Glutamatergic neuron (in vitro differentiated cells): ENCODE measurements around the gene STX10. TPM values are rescaled to one million over a fixed set of nuclear protein-coding genes. Genes with fewer than 3 reads are reported as not detected.

Experiments
- DNase-seq: peaks from one replicate; pipeline ENCODE4 v3.0.0; 2022
- H3K27ac Mint-ChIP-seq: one replicate; pipeline ENCODE4 v1.8.0; 2020; ENCODE audit warnings: mild to moderate bottlenecking, mixed read lengths, inconsistent platforms; ENCODE audit not compliant: unreplicated experiment
- H3K27me3 Mint-ChIP-seq: one replicate; pipeline ENCODE4 v1.8.0; 2020; ENCODE audit warnings: mild to moderate bottlenecking, moderate library complexity, mixed read lengths, inconsistent platforms; ENCODE audit not compliant: unreplicated experiment
- H3K36me3 Mint-ChIP-seq: one replicate; pipeline ENCODE4 v1.8.0; 2020; ENCODE audit warnings: mild to moderate bottlenecking, mixed read lengths, inconsistent platforms; ENCODE audit not compliant: unreplicated experiment
- H3K4me1 Mint-ChIP-seq: one replicate; pipeline ENCODE4 v1.8.0; 2020; ENCODE audit warnings: mild to moderate bottlenecking, low read depth, mixed read lengths, inconsistent platforms; ENCODE audit not compliant: unreplicated experiment
- H3K4me3 Mint-ChIP-seq: one replicate; pipeline ENCODE4 v1.8.0; 2020; ENCODE audit warnings: mild to moderate bottlenecking, mixed read lengths, inconsistent platforms; ENCODE audit not compliant: unreplicated experiment
- H3K9me3 Mint-ChIP-seq: one replicate; pipeline ENCODE4 v1.8.0; 2020; ENCODE audit warnings: mild to moderate bottlenecking, moderate library complexity, mixed read lengths, inconsistent platforms; ENCODE audit not compliant: unreplicated experiment
- total RNA-seq: library from RNA; stranded (reverse); fragmentation: NEBNext Ultra II Directional; extraction: Animal tissue kit (Norgen Biotek cat#: 25700); gene quantifications from one replicate; pipeline ENCODE4 v1.2.1, GENCODE V29; 2021; ENCODE audit not compliant: unreplicated experiment
- TF ChIP-seq, protein P1 (sequence below): fragments of 200-600 bp; sonication (generic); IDR thresholded peaks from one replicate; pipeline ENCODE4 v1.5.0; 2021; ENCODE audit not compliant: partially characterized antibody, unreplicated experiment

STX10 gene
- total RNA-seq, 1 donor from 2014 or later = 17.2 TPM

DNA sequence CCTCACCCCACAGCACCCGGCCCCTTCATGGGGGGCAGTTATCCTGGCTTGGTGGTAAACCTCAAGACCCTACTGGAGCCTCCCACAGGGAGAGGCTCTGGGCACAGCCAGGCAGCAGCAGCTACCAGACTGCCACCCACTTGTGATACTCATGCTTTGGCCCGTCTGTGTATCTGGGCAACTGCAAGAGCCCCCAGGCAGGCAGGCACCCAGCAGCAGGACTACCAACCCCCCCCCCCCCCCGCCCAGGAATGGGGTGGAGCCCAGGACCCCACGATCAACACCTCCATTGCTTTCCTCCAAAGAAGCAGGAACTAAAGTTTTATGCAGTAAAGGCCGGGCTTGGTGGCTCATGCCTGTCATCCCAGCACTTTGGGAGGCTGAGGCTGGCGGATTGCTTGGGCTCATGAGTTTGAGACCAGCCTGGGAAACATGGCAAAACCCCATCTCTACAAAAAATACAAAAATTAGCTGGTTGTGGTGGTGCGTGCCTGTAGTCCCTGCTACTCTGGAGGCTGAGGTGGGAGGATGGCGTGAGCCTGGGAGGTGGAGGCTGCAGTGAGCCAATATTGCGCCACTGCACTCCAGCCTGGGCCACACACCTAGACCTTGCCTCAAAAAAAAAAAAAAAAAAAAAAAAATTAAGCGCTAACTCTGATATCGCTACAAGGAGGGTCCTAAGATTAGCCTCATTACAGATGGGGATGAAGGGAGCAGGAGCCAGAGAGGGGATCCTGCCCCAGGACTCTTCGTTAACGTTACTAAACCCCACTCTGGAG lies 46.4 kb downstream of the STX10 start:
- Mint-ChIP-seq H3K36me3 (no peaks in the 10 kb centered on the region), H3K4me1 (no peaks in the 10 kb centered on the region), H3K4me3 (no peak overlapping the region), H3K9me3 (peaks cover 3% of the 10 kb centered on the region), H3K27me3 (peaks cover 15% of the 10 kb centered on the region), H3K27ac (no peak overlapping the region)
- TF ChIP-seq, protein P1, sequence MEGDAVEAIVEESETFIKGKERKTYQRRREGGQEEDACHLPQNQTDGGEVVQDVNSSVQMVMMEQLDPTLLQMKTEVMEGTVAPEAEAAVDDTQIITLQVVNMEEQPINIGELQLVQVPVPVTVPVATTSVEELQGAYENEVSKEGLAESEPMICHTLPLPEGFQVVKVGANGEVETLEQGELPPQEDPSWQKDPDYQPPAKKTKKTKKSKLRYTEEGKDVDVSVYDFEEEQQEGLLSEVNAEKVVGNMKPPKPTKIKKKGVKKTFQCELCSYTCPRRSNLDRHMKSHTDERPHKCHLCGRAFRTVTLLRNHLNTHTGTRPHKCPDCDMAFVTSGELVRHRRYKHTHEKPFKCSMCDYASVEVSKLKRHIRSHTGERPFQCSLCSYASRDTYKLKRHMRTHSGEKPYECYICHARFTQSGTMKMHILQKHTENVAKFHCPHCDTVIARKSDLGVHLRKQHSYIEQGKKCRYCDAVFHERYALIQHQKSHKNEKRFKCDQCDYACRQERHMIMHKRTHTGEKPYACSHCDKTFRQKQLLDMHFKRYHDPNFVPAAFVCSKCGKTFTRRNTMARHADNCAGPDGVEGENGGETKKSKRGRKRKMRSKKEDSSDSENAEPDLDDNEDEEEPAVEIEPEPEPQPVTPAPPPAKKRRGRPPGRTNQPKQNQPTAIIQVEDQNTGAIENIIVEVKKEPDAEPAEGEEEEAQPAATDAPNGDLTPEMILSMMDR = no peak
- no peak for DNase-seq

DNA sequence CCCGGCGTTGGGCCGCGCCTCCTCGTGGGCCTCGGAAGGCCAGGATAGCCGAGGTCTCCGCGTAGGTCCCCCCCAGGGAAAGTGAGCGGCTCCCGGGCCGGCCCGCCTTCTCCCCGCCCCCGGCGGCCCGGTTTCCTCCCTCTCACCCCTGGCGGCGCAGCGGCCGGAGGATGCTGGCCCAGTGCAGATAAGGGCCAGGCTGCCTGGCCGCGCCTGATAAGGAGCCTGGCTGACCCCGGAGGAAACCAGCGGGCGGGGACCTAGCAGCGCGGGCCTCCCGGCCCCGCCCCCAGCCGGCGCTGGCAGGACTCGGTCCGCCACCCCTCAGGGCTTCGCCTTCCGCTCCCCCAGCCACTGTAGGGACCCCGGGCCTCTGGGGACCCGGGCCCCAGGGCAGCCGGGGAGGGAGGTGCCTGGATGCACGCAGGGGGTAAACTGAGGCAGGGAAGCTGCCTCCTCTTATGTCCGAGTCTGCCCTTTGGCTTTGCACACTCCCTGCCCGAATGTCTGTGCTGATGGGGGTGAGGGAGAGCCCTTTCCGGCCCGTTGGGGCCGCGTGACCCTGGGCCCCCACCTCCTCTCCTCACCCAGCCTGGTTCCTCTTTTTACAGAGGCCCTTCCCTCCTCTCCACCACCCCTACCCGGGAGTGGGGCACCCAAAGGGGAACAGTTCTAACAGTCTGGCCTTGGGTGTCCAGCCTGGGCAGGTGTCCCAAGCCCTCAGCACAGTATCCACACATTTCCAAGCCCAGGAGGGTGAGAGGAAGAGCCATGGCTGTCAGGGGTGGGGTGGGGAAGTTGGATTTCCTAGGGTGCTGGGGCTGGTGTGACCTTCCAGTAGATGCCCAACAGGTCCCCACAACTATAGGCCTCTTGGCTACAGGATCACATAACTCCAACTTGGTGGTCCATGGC lies 47.3 kb downstream of the STX10 start, which contains the start of gene LYL1:
TSS of gene LYL1 (minus strand) at position 193 of the 915 bp plus-strand sequence. CDS start 1,687 bp downstream, outside the sequence.
- H3K27me3 Mint-ChIP-seq = peaks cover 15% of the 10 kb centered on the region
- H3K9me3 Mint-ChIP-seq = peaks cover 3% of the 10 kb centered on the region
- TF ChIP-seq, protein P1 = no peak
- H3K4me3 Mint-ChIP-seq = peak within 1 kb of the TSS; percentile 59
- DNase-seq = peak; percentile 59
- H3K27ac Mint-ChIP-seq = no peak within 1 kb of the TSS
- no peaks in the 10 kb centered on the region for H3K36me3 Mint-ChIP-seq
- H3K4me1 Mint-ChIP-seq = no peaks in the 10 kb centered on the region

GRCh38 chr19:13102416-13102665 lies 47.8 kb downstream of the STX10 start:
- no peaks in the 10 kb centered on the region for H3K36me3 Mint-ChIP-seq
- H3K27ac Mint-ChIP-seq = no peak overlapping the region
- H3K27me3 Mint-ChIP-seq = peaks cover 13% of the 10 kb centered on the region
- no peaks in the 10 kb centered on the region for H3K4me1 Mint-ChIP-seq
- H3K9me3 Mint-ChIP-seq = peaks cover 3% of the 10 kb centered on the region
- H3K4me3 Mint-ChIP-seq = no peak overlapping the region
- no peak for DNase-seq
- TF ChIP-seq, protein P1 = no peak

GRCh38 chr19:13101590-13102415 lies 48.4 kb downstream of the STX10 start:
- Mint-ChIP-seq H3K4me1 (peaks cover 3% of the 10 kb centered on the region), H3K4me3 (peak overlapping the region; percentile 59), H3K9me3 (peaks cover 3% of the 10 kb centered on the region), H3K27me3 (peaks cover 13% of the 10 kb centered on the region), H3K36me3 (no peaks in the 10 kb centered on the region), H3K27ac (no peak overlapping the region)
- DNase-seq = no peak
- TF ChIP-seq, protein P1 = no peak
